GM23248 (cell line): ENCODE data around the gene MAMDC2.

Source experiments
- EZH2 ChIP-seq: fragments of 200-600 bp; sonication (generic); IDR thresholded peaks from 2 replicates; pipeline ENCODE4 v1.6.1; 2018; ENCODE audit warnings: antibody characterized with exemption, mild to moderate bottlenecking; ENCODE audit not compliant: insufficient read depth, poor library complexity, severe bottlenecking
- EZH2phosphoT487 ChIP-seq: fragments of 200-600 bp; sonication (generic); IDR thresholded peaks from 2 replicates; pipeline ENCODE4 v1.6.1; 2018; ENCODE audit warnings: antibody characterized with exemption, moderate library complexity, mild to moderate bottlenecking, low read depth; ENCODE audit not compliant: insufficient read depth

- TF ChIP-seq EZH2, result no peak
- no peak for TF ChIP-seq EZH2phosphoT487
Observed at GRCh38 chr9:70262948-70263347, 219.3 kb downstream of the MAMDC2 start.
